HG02759 (cell line): Measurements from ENCODE around the gene ABCA4.
"Not testable (repeated sequence)": the region's sequence is repeated elsewhere in the genome, so short reads cannot be mapped to it uniquely, and the experiment has no call there.

Experiments used
- ATAC-seq: cut with Tn5 transposase; IDR thresholded peaks from one replicate; pipeline ENCODE4 v1.9.1; 2021; ENCODE audit warnings: mild to moderate bottlenecking, moderate library complexity; ENCODE audit not compliant: unreplicated experiment

Gene ABCA4

DNA sequence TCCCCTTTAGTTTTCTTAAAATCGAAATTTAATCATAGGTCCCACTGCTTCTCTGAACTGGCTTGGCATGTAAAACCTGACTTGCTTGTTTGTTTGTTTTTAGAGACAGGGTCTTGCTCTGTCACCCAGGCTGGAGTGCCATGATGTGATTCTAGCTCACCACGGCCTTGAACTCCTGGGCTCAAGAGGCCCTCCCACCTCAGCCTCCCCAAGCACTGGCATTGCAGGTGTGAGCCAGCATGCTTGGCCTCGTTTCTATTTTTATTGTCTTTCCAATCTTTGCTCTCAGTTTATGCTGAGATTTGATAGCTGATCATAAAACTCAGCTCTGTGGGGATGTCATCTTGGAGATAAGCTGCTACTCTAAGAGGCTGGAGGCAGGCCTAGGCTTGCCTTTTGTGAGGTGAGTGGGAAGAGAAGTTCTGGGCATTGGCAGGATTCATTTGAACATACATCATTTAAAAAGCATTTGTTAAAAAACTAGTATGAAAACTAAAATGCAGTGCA, 160.3 kb downstream of the ABCA4 start:
- ATAC-seq, result no peak

DNA sequence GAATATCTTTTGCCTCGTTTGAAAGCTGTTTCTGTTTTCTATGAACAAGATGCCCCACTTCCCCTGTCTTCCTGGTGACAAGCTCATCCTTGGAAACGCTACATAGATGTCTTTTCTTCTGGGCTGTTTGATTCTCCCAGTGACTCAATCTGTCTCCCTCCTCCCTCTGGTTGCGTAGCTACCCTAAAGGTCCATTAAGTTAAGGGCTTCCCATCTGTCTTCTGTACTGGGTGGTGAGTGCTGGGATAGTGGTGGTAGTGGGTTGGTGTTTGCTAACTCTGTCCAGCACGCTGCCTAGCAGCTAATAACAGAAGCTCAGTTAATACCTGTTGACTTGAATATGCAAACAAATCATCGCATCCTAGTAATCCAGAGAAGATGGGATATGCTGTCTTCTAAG, 161.5 kb downstream of the ABCA4 start:
- no peak for ATAC-seq

DNA sequence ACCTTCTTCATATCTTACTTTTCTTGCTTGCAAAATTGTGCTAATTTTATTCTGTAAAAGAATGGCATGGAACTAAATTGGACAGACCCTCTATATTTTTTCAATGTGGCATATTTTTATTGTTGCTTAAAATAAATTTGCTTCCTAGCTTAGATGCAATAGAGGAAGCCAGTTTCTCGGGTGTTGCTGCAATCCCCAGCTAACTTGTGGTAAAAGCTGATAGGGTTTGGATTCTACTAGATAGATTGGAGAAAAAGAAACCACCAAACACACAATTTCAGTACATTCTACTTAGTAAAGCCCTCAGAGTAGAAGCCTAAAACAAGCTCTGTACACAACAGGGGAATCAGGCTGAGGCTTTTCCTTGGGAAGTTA, 162.2 kb downstream of the ABCA4 start:
- no peak for ATAC-seq

DNA sequence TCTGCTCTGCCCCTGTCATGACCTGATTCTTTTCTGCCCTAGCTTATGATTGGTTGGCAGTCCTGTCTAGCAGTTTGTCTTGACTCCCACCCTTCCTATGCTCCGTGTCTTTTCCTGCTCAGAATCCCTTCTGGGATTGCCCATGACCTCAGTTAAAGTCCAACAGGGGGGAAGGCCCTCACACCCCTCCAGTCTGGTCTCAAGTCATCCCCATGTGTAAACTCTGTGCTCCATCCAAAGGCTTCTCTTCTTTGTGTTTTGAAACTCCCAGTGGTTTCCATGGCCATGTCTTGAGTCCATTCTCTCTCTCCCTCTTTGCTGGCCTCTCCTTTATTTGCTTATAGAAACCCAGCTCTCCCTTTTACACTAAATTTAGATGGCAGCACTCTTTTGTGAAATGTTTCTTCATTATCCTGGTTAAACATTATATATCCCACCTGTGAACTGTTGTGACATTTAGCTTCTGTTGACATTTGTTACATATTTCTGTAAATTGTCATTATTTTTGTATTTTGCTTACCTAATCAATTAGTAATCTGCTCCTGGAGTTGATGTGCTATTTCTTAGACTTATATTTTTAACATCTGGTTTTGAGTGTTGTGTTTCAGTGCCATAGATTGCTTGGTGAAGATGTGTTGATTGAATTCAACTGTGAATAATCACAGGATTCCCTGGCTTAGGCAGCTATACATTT, 162.8 kb downstream of the ABCA4 start:
- ATAC-seq, result no peak

DNA sequence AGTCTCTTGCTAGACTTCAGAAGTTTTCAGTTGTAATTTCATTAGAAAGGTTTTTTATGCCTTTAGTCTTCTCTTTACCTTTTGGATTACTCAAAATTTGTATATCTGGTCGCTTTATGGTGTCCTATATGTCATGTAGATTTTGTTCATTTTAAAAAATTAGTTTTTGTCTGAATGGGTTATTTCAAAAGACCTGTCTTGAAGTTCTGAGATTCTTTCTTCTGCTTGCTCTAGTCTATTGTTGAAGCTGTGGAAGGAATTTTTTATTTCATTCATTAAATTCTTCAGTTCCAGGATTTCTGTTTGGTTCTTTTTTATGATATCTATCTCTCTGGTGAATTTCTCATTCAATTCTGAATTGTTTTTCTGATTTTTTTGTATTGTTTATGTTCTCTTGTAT, 165.2 kb downstream of the ABCA4 start:
- ATAC-seq, result no peak

DNA sequence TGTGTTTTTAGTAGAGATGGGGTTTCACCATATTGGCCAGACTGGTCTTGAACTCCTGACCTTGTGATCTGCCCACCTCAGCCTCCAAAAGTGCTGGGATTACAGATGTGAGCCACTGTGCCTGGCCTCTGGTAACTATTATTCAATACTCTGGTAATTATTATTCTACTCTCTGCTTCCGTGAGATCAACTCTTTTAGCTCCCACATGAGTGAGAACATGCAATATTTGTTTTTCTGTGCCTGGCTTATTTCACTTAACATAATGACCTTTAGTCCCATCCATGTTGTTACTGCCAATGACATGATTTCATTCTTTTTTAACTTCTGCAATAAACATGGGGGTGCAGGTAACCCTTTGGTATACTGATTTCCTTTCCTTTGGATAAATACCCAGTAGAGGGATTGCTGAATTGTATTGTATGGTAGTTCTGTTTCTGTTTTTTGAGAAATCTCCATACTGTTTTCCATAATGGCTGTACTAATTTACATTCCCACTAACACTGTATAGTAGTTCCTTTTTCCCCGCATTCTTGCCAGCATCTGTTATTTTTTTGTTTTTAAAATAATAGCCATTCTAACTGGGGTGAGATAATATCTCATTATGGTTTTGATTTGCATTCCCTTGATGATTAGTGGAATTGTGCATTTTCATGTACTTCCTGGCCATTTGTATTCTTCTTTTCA, 173.8 kb downstream of the ABCA4 start:
- not testable (repeated sequence) for ATAC-seq
